Measurements from ENCODE around the gene INS.

The INS gene

GRCh38 chr11:2132874-2133240, 28.2 kb downstream of the INS start:
- TF ChIP-seq, protein P1, sequence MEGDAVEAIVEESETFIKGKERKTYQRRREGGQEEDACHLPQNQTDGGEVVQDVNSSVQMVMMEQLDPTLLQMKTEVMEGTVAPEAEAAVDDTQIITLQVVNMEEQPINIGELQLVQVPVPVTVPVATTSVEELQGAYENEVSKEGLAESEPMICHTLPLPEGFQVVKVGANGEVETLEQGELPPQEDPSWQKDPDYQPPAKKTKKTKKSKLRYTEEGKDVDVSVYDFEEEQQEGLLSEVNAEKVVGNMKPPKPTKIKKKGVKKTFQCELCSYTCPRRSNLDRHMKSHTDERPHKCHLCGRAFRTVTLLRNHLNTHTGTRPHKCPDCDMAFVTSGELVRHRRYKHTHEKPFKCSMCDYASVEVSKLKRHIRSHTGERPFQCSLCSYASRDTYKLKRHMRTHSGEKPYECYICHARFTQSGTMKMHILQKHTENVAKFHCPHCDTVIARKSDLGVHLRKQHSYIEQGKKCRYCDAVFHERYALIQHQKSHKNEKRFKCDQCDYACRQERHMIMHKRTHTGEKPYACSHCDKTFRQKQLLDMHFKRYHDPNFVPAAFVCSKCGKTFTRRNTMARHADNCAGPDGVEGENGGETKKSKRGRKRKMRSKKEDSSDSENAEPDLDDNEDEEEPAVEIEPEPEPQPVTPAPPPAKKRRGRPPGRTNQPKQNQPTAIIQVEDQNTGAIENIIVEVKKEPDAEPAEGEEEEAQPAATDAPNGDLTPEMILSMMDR (IDR thresholded peaks at IDR 0.05; ENCODE audit: insufficient read depth, low read length) = no peak
- TF ChIP-seq, protein P2, sequence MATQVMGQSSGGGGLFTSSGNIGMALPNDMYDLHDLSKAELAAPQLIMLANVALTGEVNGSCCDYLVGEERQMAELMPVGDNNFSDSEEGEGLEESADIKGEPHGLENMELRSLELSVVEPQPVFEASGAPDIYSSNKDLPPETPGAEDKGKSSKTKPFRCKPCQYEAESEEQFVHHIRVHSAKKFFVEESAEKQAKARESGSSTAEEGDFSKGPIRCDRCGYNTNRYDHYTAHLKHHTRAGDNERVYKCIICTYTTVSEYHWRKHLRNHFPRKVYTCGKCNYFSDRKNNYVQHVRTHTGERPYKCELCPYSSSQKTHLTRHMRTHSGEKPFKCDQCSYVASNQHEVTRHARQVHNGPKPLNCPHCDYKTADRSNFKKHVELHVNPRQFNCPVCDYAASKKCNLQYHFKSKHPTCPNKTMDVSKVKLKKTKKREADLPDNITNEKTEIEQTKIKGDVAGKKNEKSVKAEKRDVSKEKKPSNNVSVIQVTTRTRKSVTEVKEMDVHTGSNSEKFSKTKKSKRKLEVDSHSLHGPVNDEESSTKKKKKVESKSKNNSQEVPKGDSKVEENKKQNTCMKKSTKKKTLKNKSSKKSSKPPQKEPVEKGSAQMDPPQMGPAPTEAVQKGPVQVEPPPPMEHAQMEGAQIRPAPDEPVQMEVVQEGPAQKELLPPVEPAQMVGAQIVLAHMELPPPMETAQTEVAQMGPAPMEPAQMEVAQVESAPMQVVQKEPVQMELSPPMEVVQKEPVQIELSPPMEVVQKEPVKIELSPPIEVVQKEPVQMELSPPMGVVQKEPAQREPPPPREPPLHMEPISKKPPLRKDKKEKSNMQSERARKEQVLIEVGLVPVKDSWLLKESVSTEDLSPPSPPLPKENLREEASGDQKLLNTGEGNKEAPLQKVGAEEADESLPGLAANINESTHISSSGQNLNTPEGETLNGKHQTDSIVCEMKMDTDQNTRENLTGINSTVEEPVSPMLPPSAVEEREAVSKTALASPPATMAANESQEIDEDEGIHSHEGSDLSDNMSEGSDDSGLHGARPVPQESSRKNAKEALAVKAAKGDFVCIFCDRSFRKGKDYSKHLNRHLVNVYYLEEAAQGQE (IDR thresholded peaks at IDR 0.05; ENCODE audit: insufficient replicate concordance, low read depth) = no peak
- TF ChIP-seq GABPA (IDR thresholded peaks at IDR 0.05; ENCODE audit: low read depth) (no peak), SPI1 (IDR thresholded peaks at IDR 0.05; ENCODE audit: borderline replicate concordance, low read depth) (no peak), POLR2AphosphoS5 (IDR thresholded peaks at IDR 0.05; ENCODE audit: low read depth) (no peak)
- Histone ChIP-seq H3K27me3 (ENCODE audit: insufficient read depth, poor library complexity, severe bottlenecking) (peaks cover 50% of the 10 kb centered on the region), H3K27ac (replicated peaks) (no peak overlapping the region), H3K4me3 (replicated peaks; ENCODE audit: insufficient read depth, low read length) (no peak overlapping the region)
- DNase-seq (ENCODE audit: low read depth in 1 of 2, low spot score in 1 of 2) = no peak

GRCh38 chr11:2132246-2132645, 28.8 kb downstream of the INS start:
- TF ChIP-seq SPI1 (IDR thresholded peaks at IDR 0.05; ENCODE audit: borderline replicate concordance, low read depth) (no peak), POLR2AphosphoS5 (IDR thresholded peaks at IDR 0.05; ENCODE audit: low read depth) (no peak), GABPA (IDR thresholded peaks at IDR 0.05; ENCODE audit: low read depth) (no peak)
- TF ChIP-seq, protein P2 (IDR thresholded peaks at IDR 0.05; ENCODE audit: insufficient replicate concordance, low read depth) = no peak
- TF ChIP-seq, protein P1 (IDR thresholded peaks at IDR 0.05; ENCODE audit: insufficient read depth, low read length) = no peak
- Histone ChIP-seq H3K27me3 (ENCODE audit: insufficient read depth, poor library complexity, severe bottlenecking) (peaks cover 44% of the 10 kb centered on the region), H3K27ac (replicated peaks) (no peak overlapping the region), H3K4me3 (replicated peaks; ENCODE audit: insufficient read depth, low read length) (no peak overlapping the region)
- DNase-seq (ENCODE audit: low read depth in 1 of 2, low spot score in 1 of 2) = no peak

DNA sequence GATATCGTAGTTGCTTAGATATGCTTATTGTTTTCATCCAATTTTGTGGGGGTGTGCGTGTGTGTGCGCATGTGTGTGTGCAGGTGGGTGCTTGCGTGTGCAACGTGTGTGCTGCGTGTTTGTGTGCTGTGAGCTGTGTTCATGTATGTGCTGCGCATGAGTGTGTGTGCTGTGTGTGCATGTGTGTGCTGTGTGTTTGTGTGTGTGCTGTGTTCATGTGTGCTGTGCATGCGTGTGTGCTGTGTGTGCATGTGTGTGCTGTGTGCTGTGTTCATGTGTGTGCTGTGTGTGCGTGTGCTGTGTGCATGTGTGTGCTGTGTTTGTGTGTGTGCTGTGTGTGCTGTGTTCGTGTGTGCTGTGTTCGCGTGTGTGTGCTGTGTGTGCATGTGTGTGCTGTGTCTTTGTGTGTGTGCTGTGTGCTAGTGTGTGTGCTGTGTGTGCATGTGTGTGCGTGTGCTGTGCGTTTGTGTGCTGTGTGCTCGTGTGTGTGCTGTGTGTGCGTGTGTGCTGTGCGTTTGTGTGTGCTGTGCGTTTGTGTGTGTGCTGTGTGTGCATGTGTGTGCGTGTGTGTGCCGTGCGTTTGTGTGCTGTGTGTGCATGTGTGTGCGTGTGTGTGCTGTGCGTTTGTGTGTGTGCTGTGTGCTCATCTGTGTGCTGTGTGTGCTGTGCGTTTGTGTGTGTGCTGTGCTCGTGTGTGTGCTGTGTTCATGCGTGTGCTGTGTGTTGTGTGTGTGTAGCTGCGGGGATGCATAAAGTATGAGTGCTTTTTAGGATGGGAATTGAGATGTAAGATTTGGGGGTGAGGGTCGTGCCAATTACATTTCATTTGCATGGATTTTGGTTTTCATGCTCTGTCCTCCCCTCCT, 29.4 kb downstream of the INS start:
- H3K27ac ChIP-seq (replicated peaks) = no peak overlapping the region
- H3K4me3 ChIP-seq (replicated peaks; ENCODE audit: insufficient read depth, low read length) = no peak overlapping the region
- H3K27me3 ChIP-seq (ENCODE audit: insufficient read depth, poor library complexity, severe bottlenecking) = peaks cover 38% of the 10 kb centered on the region
- TF ChIP-seq, protein P2 (IDR thresholded peaks at IDR 0.05; ENCODE audit: insufficient replicate concordance, low read depth) = no peak
- TF ChIP-seq GABPA (IDR thresholded peaks at IDR 0.05; ENCODE audit: low read depth) = no peak
- no peak for DNase-seq (ENCODE audit: low read depth in 1 of 2, low spot score in 1 of 2)
